Fibroblast of skin of left quadriceps (primary cell): ENCODE data around the gene FHOD1.
A peak's percentile ranks its signal among the peaks of the same experiment; 100 is the strongest.

Source experiments
- DNase-seq, 2 experiments: peaks; one replicate each; pipeline ENCODE4 v3.0.0-alpha.2; 2013; ENCODE audit warnings: low read depth in 2 of 2

FHOD1 gene

GRCh38 chr16:67234180-67234597, 13.1 kb downstream of the FHOD1 start:
- no peak for DNase-seq

GRCh38 chr16:67233596-67233995, 13.7 kb downstream of the FHOD1 start:
- DNase-seq: no peak

- no peak for DNase-seq
These were observed 16.2 kb downstream of the FHOD1 start for GRCh38 chr16:67230809-67231660.

DNA sequence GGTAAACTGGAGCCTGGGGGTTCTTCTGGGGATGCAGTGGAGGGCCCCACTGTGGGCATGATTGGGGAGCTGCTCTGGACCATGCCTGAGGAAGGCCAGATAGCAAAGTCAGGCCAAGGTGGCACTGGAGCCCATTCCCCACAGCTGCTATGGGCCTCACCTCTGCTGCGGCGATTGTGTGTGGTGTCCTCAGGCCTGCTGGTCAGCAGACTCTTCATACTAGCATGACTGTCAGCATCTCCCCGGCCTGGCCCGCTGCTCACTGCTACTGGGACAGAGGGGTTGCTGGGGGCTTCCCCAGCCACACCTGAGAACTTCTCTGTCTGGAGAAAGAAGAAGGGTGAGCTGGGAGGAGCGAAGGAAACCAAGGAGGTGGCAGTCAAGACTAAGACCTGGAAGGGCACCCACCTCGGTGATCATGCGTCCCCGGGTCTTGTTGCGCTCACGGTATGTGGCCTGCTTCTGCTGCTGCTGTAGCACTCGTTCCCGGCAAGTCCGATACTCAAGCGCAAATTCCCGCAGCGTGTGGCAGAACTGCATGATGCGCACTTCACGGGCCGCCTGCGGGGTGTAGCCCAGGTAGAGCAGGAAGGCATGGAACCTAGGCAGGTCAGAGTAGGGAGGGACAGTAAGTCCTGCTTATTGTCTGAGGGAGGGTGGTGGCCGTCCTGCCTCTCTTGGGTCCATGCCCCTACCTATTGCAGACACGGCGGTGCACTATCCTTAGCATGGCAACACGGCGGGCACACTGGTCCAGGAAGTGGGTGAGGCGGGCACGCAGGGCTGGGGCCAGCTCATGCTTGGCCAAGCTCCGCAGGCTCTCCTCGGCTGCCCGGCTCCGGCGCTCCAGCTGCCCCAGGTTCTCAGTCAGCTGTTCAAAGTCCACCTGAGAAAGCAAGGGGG, 17.1 kb downstream of the FHOD1 start:
- no peak for DNase-seq

DNA sequence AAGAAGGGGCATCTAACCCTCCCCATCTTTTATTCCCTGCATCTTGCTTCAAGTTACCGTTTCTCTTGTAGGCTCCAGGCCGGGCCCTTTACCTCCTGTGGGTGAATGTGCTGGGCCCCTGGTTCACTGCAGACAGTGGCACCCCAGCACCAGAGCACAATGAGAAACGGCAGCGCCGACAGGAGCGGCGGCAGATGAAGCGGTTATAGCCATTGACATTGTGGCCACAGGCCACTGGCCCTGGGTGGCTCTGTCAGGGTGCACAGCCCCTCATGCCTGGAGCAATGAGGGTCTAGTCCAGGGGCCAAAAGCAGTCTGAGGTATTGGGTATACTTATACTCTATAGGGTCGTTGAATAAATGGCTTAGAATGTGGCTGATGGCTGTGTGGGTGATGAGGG, 18.4 kb downstream of the FHOD1 start:
- no peak for DNase-seq

- DNase-seq: no peak
These were observed 19.1 kb downstream of the FHOD1 start for GRCh38 chr16:67228034-67228785.

GRCh38 chr16:67227567-67227921, 19.7 kb downstream of the FHOD1 start:
- DNase-seq: no peak

GRCh38 chr16:67226804-67227566, 20.3 kb downstream of the FHOD1 start, which contains the start of gene TMEM208:
Gene TMEM208, plus strand, starts transcription at chr16:67227130. Its CDS starts 89 bp downstream, at chr16:67227219.
- peak; percentile 97 to 98 for DNase-seq

DNA sequence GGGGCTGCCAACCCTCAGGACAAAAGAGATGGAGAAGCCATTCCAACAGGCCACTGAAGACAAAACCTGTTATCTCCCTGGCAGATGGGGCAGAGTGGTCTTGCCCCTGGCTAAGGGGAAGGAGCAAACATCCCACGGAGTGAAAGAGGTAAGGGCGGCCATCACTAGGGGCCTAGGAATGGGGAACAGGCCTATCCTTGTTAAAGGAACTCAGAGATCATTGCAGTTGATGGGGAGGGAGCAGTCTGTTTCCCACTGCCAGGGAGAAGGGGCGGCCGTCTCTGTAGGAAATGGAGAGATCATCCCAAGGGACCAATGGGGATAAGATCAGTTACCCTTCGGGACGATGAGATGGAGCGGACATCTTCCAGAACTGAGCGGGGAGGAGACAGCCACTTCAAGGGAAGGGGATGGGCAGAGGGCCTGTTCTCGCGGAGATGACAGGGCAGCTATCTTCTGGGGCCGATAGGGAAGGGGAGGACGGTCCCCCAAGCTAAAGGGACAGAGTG, 20.9 kb downstream of the FHOD1 start:
- DNase-seq: no peak

- no peak for DNase-seq
These were observed 23.3 kb downstream of the FHOD1 start for GRCh38 chr16:67223992-67224391.

DNA sequence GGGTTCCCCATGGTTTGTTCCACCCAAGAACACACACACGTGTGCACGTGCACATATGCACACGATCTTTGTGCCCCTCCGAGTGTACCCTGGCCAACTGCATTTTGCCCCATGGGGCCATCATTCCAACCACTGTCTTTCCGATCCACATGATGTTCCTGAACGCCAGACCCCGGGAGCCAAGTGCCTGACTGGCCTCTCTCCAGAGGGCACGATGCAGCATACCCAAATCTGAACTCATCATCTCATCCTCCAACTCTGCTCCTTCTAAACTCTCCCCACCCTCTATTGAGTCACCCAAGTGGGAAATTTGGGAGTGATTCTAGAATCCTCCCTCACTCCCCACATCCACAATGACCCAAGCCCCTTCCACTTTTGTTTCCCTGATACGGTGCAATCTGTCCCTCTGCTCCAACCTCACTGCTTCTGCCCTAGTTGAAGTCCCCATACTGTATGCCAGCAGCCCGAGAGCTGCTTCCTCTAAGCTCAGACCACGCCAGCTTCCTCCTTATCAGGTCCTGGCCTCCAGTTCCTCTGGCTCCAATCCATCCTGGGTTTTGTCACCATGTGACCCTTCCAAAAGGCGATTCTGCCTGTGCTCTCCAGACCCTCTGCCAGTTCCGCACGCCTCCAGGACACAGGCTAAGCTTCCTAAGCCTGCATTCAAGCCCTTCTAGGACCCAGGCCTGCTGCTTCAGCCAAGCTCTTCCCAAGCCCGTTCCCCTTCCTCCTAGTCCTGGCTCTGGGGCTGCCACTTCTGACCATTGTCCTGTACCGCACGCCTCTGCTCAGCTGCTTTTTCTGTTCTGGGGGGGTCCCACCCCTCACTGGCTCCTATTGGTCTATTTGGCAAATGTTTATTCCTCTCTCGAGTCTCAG, 30.4 kb downstream of the FHOD1 start:
- DNase-seq: no peak

DNA sequence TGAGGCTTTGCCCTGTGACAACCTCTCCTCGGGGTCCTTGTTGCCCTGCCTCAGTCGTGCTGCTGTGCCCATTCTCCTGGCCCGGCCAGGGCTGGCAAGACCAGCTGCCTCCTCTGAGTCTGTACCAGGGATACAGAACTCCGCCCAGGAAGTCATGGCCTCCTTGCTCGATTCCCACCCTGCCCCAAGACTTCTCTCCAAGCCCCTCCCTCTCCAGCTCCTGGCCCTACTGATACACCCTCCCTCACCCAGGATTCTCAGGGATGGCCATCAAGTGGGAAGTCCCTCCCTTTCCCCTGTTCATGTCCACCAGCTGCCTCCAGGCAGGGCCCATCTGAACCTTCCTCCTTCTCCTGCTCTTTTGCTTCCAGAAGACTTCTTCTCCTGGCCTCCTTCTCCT, 31.6 kb downstream of the FHOD1 start:
- DNase-seq: no peak

GRCh38 chr16:67213197-67214019, 33.9 kb downstream of the FHOD1 start:
- DNase-seq: no peak

- no peak for DNase-seq
These were observed 34.5 kb downstream of the FHOD1 start for GRCh38 chr16:67212766-67213165.

- DNase-seq: no peak
These were observed 35.6 kb downstream of the FHOD1 start for GRCh38 chr16:67211674-67212073.

GRCh38 chr16:67210069-67210937, 37.0 kb downstream of the FHOD1 start:
- no peak for DNase-seq

DNA sequence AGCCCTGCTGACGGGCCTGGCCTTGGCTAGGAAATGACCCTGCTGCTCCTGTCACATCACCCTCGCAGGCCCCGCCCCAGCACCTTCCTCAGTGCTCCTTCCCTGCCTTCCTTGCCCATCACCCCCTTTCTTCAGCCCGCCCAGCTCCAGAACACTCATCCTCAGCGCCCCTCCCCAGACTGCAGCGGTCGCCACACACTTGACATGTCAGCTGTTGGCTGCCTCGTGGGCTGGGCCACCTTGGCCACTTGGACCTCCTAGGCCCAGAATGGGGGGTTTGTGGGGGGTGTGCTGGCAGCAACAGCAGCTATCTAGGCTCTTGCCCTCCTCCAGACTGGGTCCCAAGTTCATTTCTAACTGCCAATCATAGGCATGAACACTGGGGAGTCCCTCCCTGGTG, 37.7 kb downstream of the FHOD1 start:
- no peak for DNase-seq
